GM18520 (cell line): ENCODE results near the gene PAX8.

Source experiments
- ATAC-seq: cut with Tn5 transposase; IDR thresholded peaks from one replicate; pipeline ENCODE4 v1.9.1; 2021; ENCODE audit not compliant: unreplicated experiment

The PAX8 gene

DNA sequence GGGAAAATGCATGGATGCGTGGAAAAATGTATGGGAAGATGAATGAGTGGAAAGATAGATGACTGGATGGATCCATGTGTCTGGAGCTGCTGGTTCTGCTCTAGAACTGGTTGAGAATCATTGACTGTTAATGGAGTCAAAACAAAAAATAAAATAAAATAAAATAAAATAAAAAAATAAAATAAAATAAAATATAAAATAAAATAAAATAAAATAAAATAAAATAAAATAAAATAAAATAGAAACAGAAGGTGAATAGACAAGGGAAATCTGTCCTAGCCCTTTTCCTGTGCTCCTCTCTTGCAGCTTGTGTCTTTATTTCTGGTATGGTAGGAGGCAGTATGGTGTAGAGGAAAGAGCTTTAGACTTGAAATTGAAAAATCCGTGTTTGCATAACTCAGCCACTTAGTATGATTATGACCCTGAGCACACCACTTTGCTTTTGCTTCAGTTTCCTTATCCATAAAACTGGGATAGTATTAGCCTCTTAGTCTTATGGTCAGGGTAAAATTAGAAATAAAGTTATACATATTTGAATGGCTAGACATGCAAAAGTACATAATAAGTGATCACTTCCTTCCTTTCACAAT, 54.0 kb downstream of the PAX8 start:
- no peak for ATAC-seq

GRCh38 chr2:113223813-113224212, 54.9 kb downstream of the PAX8 start:
- no peak for ATAC-seq

GRCh38 chr2:113221846-113222245, 56.9 kb downstream of the PAX8 start:
- no peak for ATAC-seq

GRCh38 chr2:113220970-113221708, 57.6 kb downstream of the PAX8 start:
- no peak for ATAC-seq

GRCh38 chr2:113219889-113220641, 58.7 kb downstream of the PAX8 start:
- no peak for ATAC-seq

GRCh38 chr2:113219525-113219888, 59.2 kb downstream of the PAX8 start:
- no peak for ATAC-seq

GRCh38 chr2:113219092-113219441, 59.7 kb downstream of the PAX8 start:
- no peak for ATAC-seq

DNA sequence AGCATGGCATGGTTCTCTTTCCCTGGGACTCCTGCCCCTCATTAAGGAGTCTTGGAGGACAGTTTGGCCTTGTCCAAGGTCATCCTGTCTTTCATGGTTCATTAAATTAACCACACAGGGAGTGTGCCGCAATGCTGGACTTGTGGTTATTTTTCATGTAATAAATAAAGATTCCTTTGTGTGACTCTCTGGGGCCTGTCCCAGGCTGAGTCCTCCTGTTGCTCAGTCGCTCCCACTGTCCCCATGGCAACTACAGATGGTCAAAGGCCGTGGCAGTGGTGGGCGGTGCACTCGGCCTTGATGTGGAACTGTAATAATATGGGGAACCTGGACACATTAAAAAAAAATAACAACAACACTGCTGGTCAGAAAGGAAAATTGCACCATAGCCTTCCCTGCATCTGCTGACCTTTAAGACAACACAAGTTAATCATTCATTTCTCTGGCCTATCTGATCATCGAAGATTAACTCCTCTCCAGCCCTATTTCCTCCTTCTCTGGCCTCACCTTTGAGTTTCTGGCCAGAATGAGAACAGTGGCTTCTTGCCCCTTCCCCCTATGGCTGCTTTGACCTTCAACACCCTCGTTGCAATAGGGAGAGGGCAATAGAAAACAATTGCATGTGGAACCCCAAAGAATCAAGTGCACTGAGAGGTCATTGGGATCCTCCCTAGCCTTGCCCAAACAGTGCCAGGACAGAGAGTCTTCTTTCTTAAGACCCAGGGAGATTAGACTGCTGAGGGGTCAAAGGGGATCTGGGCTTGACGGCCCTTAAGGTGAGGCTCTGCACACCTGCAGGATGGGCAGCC, 60.2 kb downstream of the PAX8 start:
- ATAC-seq: no peak

GRCh38 chr2:113217455-113218282, 61.1 kb downstream of the PAX8 start:
- ATAC-seq: no peak

DNA sequence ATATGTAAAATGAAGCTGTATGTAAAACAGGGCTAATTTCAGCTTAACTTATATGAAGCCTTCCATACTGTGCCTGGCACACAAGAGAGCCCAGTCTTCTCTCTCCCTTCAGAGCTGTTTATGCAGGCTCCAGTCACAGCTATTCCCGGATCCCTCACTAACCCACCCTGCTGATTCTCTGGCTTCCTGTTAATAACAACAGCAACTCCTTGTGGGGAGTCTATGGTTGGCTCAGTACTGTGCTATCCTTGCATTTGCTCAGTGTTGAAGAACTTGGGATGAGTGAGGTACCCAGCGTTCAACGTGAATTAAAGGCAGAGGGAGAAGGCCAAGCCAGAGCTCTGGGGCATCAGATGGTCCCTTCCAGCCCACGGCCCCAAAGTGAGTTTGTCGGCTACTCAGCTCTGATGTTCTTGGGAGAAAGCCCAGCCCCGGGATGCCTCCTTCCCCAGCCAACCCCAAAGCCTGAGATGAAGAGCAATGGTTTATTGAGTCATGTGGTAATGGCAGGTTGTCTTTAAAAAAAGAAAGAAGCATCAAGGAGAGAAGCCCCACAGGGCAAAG, 61.7 kb downstream of the PAX8 start:
- ATAC-seq: no peak

DNA sequence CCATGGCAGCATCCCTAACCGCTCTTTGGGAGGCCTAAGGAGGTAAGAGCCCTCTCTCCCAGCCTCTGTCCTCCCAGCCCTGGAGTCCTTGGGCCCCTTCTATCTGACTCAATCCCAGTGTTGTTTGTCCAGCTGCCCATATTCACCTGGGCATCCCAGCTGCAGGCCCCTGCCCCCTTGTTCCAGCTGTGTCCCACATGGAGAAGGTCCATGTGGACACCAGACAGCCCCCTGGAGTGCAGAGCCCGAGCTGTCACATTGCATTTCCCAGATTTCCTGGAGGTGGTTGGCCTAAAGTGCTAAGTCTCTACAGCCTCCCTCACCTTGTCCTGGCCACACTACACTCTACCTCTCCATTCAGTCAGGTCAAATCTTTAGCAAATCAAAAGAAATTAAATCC, 62.4 kb downstream of the PAX8 start:
- ATAC-seq: no peak

GRCh38 chr2:113215056-113215455, 63.7 kb downstream of the PAX8 start:
- no peak for ATAC-seq

DNA sequence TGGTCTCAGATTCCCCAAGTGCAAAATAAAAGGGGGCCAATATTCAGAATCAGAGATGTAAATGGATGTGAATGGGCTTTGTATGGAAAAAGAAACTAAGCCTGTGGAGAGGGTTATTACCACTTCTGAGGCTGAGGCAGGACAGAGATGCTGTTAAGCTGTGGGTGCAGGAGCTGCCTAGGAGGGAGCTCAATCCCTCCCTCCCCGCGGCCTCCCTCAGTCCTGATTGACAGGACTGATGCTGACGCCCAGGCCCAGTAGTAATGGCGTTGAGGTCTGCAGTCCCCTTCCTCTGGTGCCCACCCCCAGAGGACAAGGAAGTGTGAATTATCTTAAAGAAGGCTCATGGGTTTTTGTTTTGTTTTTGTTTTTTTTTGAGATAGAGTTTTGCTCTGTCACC, 64.6 kb downstream of the PAX8 start:
- ATAC-seq: no peak

GRCh38 chr2:113213061-113213930, 65.4 kb downstream of the PAX8 start:
- no peak for ATAC-seq

- no peak for ATAC-seq
These were observed 66.3 kb downstream of the PAX8 start for GRCh38 chr2:113212245-113213060.

DNA sequence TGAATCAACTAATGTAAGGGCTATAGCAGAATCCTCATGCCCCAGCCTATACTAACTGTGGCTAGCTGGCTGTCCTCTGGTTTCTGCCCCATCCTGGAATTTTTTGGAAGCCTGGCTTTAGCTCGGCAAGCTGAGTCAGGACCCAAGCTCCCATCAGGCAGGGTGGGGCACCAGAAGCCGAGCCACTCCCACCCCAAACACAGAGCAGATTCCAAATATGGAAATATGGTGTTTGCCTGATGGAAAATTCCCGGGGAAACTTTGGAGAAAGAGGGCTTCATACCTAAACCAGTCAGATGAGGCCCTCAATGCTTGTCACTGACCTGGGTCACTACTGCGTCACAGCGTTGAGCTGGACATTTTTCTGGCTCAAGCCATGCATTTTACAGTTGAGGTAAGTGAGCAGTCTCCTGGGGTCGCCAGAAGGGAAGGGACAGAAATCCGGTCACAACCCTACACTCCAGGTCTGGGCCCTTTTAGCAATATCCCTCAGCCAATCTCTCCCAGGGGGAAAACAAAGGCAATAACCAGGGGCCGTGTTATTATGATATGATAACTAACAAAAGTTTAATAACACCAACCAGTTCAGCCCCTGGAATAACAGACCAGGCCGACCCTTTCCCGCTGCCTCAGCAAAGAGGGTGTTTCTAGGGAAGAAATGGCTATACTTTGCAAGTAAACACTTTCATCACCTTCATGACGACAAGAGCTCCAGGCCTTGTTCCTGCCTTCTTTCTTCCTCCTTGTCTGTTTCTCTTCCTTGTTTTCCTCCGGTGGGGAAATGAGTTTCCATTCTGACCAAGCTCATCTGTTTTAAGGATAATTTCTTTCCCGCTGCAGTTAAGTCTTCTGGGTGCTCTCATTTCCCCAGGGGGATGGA, 67.3 kb downstream of the PAX8 start:
- ATAC-seq: no peak

DNA sequence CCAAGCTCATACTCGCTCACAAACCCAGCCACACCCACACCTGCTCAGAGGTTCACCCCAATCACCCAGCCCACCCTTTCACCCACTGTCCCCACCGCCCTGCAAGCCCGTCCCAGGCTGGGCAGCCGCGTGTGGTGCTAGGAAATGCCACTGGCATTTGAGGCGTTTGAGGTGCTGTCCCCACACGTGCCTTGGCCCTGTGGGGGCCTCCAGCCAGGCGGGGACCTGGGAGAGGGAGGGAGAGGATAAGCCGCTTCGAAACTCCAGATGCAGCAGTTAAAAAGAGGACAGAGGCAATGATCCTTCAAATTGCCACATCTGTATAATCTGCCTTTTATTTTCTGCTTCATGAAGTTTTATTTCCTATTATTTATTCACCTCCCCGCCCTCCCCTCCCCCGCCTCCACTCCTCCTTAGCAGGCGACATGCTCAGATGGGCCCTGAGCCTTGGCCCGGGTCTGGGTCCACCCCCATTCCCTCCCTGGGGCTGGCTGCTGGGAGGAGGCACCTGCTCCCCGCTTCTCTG, 69.0 kb downstream of the PAX8 start:
- no peak for ATAC-seq
